HG03575 (cell line): ENCODE measurements around the gene PAPOLG.

ENCODE experiments used
- ATAC-seq: cut with Tn5 transposase; IDR thresholded peaks from one replicate; pipeline ENCODE4 v1.9.1; 2021; ENCODE audit not compliant: unreplicated experiment, insufficient number of reproducible peaks, low FRiP score; ENCODE audit errors: extremely low read depth

PAPOLG gene

GRCh38 chr2:60840880-60841279 is 84.8 kb downstream of the PAPOLG start:
- peak; percentile 33 for ATAC-seq

- no peak for ATAC-seq
These were observed 86.9 kb downstream of the PAPOLG start for GRCh38 chr2:60843006-60843405.

GRCh38 chr2:60844105-60844504 is 88.0 kb downstream of the PAPOLG start:
- no peak for ATAC-seq

- ATAC-seq, result no peak
These were observed 91.8 kb downstream of the PAPOLG start for GRCh38 chr2:60847854-60848253.
